ENCODE results near the gene PCDHA1. TPM values are rescaled to one million over a fixed set of nuclear protein-coding genes. Genes with fewer than 3 reads are reported as not detected.

The PCDHA1 gene
- total RNA-seq, 1 experiment from 2014 or later: not detected

DNA sequence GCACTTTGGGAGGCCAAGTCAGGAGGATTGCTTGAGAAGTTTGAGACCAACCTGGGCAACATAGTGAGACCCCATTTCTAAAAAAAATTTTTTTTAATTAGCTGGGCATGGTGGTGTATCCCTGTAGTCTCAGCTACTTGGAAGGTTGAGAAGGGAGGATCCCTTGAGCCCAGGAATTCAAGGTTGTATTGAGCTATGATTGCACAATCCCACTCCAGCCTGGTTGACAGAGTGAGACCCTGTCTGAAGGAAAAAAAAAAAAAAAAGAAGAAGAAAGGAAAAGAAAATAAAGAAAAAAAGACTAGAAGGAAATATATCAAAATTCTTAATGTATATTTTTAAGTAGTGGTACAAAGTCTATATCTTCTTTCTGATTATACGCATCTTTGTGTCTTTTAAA is 236.4 kb downstream of the PCDHA1 start:
- Histone ChIP-seq H3K4me1 (replicated peaks) (no peaks in the 10 kb centered on the region), H3K27ac (no peak overlapping the region), H3K36me3 (no peaks in the 10 kb centered on the region), H3K4me3 (no peak overlapping the region), H3K9me3 (replicated peaks) (0 out of 2 replicates have a peak, but pooled peaks cover 2% of the 10 kb centered on the region), H3K27me3 (replicated peaks) (no peaks in the 10 kb centered on the region)
- no peak for DNase-seq (ENCODE audit: low read depth in 1 of 2, low spot score in 2 of 2)

DNA sequence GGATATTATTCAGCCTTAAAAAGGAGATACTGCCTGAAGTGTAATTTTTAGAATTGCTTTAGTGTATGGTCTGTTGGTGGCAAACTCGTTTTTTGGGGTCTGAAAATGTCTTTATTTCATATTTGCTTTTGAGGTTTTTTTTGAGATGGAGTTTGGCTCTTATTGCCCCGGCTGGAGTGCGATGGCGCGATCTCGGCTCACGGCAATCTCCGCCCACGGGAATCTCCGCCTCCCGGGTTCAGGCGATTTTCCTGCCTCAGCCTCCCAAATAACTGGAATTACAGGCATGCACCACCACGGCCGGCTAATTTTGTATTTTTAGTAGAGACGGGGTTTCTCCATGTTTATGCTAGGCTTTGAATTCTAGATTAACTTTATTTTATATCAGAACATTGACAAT is 245.1 kb downstream of the PCDHA1 start:
- no peaks in the 10 kb centered on the region for H3K9me3 ChIP-seq (replicated peaks)
- no peaks in the 10 kb centered on the region for H3K4me1 ChIP-seq (replicated peaks)
- no peak overlapping the region for H3K4me3 ChIP-seq
- no peaks in the 10 kb centered on the region for H3K36me3 ChIP-seq
- H3K27me3 ChIP-seq (replicated peaks): no peaks in the 10 kb centered on the region
- no peak for DNase-seq (ENCODE audit: low read depth in 1 of 2, low spot score in 2 of 2)
- H3K27ac ChIP-seq: no peak overlapping the region

DNA sequence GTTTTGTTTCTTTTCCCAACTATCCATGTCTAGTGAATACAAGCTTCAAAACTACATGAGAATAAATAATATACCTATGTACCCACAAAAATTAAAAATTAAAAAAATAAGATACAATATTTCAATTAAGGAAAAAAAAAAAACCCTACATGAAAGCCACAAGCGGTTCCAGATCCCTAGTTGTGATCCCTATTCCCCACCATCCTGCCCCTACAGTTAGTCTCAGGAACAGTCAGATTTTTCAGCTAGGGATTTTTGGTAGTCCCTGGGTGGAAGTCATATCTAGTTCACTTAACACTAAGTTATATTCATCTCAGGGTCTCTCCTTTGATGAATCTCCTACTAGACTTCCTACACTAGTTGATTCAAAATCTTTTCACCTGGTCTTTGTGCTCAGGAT is 246.7 kb downstream of the PCDHA1 start:
- Histone ChIP-seq H3K27ac (no peak overlapping the region), H3K4me3 (no peak overlapping the region), H3K4me1 (replicated peaks) (no peaks in the 10 kb centered on the region), H3K36me3 (no peaks in the 10 kb centered on the region), H3K27me3 (replicated peaks) (no peaks in the 10 kb centered on the region), H3K9me3 (replicated peaks) (no peaks in the 10 kb centered on the region)
- DNase-seq (ENCODE audit: low read depth in 1 of 2, low spot score in 2 of 2): no peak

DNA sequence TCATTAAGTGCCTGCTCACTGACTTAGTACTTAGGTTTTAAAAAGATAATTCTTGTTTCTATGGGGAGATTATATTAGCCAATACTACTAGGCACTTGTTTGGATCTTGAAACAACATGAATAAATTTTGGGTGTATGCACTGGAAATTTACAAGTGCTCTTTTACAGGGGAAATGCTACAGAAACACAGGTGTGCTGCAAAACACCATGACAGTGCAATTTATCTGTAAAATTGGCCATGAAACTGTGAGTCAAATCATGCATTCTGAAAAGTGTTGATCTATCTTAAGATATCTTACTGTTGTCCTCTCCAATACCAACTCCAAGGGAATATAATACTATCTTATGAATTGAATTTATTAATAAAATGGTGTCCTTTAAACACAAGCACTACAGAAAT is 253.1 kb downstream of the PCDHA1 start:
- H3K9me3 ChIP-seq (replicated peaks): peaks cover 8% of the 10 kb centered on the region
- no peaks in the 10 kb centered on the region for H3K27me3 ChIP-seq (replicated peaks)
- no peaks in the 10 kb centered on the region for H3K36me3 ChIP-seq
- H3K4me1 ChIP-seq (replicated peaks): no peaks in the 10 kb centered on the region
- no peak overlapping the region for H3K4me3 ChIP-seq
- no peak for DNase-seq (ENCODE audit: low read depth in 1 of 2, low spot score in 2 of 2)
- no peak overlapping the region for H3K27ac ChIP-seq

DNA sequence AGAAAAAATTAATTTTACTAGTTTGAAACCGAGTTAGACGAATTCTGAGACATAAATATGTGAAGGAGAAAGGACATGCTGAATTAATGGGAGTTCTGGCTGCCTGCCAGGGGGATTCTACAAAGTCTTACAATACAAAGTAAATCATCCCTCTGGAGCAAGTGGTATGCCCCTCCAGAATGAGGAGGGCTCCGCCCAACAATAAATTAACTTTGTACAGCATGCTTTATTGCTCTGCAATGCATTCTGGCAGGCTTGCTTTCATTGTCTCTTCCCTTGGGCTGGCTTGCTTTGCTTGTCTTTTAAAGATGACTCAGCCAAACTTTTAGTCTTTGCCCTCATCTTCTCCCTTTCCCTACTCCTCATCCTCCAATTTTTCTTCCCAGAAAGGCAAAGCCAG is 253.6 kb downstream of the PCDHA1 start:
- Histone ChIP-seq H3K27ac (no peak overlapping the region), H3K27me3 (replicated peaks) (no peaks in the 10 kb centered on the region), H3K9me3 (replicated peaks) (peaks cover 8% of the 10 kb centered on the region), H3K4me3 (no peak overlapping the region), H3K36me3 (no peaks in the 10 kb centered on the region), H3K4me1 (replicated peaks) (no peaks in the 10 kb centered on the region)
- DNase-seq (ENCODE audit: low read depth in 1 of 2, low spot score in 2 of 2): no peak

DNA sequence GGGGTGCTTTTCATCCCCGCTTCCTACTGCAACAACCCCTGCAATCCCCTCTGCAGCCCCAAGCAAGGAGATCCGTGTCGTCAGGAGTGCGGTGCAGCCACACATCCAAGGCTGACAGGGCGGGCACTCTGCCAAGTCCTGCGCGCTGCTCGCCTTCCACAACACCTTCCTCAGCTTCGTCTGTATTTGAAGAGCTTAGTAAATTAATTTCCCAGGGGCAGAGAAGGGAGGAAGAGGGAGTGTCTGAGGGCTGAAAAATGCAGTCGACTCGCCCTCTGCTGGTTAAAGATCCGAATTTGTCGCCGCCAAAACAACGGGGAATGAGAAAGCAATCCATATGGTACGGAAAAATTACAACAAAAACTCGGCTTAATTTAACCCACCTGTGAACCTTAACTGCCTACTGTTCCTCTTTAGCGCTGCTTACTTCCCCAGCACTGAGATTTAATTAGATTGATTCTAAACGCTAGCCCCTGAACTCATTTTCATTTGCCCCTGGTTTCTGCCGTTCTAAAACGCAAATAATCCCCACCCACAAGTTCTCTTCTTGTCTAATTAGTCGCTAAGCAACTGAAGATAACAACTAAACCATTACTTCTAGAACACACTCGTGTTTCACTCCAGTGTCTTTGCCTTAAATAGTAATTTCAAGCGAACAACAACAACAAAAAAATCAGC is 254.3 kb downstream of the PCDHA1 start:
- Histone ChIP-seq H3K4me1 (replicated peaks) (no peaks in the 10 kb centered on the region), H3K9me3 (replicated peaks) (peaks cover 8% of the 10 kb centered on the region), H3K4me3 (no peak overlapping the region), H3K27ac (no peak overlapping the region), H3K36me3 (no peaks in the 10 kb centered on the region), H3K27me3 (replicated peaks) (no peaks in the 10 kb centered on the region)
- DNase-seq (ENCODE audit: low read depth in 1 of 2, low spot score in 2 of 2): no peak

DNA sequence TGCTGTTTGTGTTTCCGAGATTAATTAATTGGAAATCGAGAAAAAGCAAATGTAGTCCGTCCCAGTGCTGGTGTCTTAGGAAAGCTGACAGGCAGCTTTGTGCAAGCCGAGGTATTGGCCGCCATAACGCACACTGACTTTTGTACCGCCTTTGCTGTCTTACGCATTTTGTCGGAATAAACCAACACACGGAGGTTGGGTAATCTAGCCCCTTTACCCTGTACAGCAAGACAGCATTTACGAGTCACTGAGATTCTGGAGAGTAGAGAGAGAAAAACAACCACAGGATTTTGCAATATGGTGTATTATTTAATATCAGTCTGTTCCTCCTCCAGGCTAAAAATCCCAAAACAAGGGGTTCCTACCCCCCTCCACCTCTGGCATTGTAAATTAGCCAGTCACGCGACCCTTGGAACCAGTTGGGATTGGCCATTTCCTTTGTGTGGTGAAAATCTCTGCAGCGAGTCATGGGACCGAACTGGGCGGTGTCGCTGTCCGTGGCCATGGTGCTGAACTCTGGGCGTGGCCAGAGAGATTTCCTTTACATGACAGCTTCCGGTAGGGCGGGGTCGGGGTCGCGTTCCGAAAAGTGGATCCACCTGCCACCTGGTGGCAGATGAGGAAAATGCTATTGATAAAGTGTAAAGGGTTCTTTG is 255.0 kb downstream of the PCDHA1 start:
- H3K4me3 ChIP-seq: no peak overlapping the region
- peak; percentile 37 to 79 for DNase-seq (ENCODE audit: low read depth in 1 of 2, low spot score in 2 of 2)
- no peaks in the 10 kb centered on the region for H3K36me3 ChIP-seq
- H3K27ac ChIP-seq: no peak overlapping the region
- peaks cover 8% of the 10 kb centered on the region for H3K9me3 ChIP-seq (replicated peaks)
- no peaks in the 10 kb centered on the region for H3K4me1 ChIP-seq (replicated peaks)
- no peaks in the 10 kb centered on the region for H3K27me3 ChIP-seq (replicated peaks)

DNA sequence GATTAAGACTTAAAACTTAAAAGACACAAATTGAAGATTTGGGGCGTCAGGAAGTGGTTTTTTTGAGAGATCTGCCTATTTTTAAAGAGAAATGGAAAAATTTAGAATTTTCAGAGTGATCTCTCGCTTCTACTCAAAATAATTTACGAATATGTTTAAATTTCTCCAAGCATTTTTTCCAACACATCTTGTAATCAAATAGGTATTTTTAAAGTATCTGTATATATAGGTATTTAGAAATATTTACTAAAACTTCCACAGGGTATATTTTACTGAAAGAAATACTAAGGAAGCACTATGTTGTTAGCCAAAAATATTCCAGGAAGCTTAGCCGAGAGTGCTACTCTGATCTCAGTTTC is 255.5 kb downstream of the PCDHA1 start:
- DNase-seq (ENCODE audit: low read depth in 1 of 2, low spot score in 2 of 2): no peak
- Histone ChIP-seq H3K4me3 (no peak overlapping the region), H3K9me3 (replicated peaks) (peaks cover 8% of the 10 kb centered on the region), H3K4me1 (replicated peaks) (no peaks in the 10 kb centered on the region), H3K27me3 (replicated peaks) (no peaks in the 10 kb centered on the region), H3K36me3 (no peaks in the 10 kb centered on the region), H3K27ac (no peak overlapping the region)

DNA sequence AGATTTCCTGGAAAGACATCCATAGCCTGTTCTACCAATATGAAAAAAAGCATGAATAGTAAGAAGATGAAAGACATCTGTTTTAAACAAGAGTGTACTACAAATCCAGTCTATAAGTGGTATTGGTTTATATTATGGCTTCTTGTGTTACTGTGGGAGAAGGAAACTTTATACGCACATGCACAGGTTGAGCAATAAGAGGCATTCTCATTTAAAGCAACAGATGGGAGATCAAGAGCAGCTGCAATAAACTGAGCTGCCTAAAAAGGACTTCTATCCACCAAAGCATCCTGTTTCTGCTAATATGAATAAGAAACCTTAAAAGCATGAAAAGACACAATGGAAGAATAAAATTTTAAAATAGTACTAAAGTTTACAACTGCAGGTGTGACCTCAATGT is 256.6 kb downstream of the PCDHA1 start:
- Histone ChIP-seq H3K27me3 (replicated peaks) (no peaks in the 10 kb centered on the region), H3K4me3 (no peak overlapping the region), H3K4me1 (replicated peaks) (no peaks in the 10 kb centered on the region), H3K27ac (no peak overlapping the region), H3K9me3 (replicated peaks) (peaks cover 8% of the 10 kb centered on the region), H3K36me3 (no peaks in the 10 kb centered on the region)
- no peak for DNase-seq (ENCODE audit: low read depth in 1 of 2, low spot score in 2 of 2)

DNA sequence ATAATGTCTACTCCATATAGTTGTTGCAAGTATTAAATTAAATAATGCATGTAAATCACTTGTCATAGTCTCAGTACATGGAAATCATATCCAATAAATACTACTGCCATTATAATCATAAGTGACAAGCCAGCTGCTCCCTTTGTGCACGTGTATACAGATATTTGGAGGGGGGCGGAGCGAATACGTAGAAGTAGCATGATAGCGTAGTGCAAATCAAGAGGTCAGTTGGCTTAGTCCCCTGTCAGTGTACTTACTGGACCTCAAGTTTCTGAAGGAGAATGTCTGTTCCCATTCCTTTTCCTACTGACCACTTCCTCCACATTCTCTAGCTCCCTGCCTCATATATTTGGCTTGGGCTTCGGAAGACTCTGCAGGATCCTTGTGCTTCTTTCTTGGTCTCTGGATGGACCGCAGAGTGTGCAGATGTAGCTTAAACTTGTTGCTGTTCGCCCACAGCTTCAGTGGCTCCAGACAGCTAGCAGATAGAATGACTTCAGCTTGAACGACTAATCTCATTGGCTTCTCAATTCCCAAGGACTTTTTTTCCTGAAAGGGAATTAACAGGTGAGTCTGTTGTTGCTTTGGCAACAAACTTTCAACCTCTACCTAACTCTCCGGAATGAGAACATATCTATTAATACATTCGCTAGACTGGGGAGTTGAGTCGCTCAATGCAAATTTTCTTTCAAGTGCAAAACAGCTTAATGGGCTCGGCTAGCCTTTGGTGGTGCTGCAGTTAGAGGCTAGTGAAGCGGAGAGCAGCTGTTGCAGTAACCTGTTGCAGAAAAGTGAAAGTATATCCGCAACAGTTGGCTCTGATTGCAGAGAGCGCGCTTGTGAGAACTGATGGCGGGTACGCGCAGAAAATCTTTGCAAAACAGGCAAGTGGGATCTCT is 264.9 kb downstream of the PCDHA1 start, which contains the start of gene PCDHB1:
TSS of gene PCDHB1 (plus strand) at position 753 of the 899 bp plus-strand sequence. CDS start at position 850, 97 bp downstream.
- Histone ChIP-seq H3K27ac (no peak within 1 kb of the TSS), H3K9me3 (replicated peaks) (0 out of 2 replicates have a peak, but pooled peaks cover 6% of the 10 kb centered on the region), H3K27me3 (replicated peaks) (no peaks in the 10 kb centered on the region), H3K4me3 (peak within 1 kb of the TSS; percentile 25), H3K4me1 (replicated peaks) (no peaks in the 10 kb centered on the region), H3K36me3 (no peaks in the 10 kb centered on the region)
- DNase-seq (ENCODE audit: low read depth in 1 of 2, low spot score in 2 of 2): no peak

DNA sequence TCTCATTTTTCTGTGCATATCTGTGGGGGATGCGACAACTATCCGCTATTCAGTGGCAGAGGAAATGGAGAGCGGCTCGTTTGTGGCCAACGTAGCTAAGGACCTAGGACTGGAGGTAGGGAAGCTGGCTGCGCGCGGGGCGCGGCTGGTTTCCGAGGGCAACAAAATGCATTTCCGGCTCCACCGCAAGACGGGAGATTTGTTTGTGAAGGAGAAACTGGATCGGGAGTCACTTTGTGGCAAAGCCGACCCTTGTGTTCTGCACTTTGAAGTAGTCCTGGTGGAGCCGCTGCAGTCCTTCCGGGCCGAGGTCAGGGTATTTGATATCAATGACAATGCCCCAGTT is 265.6 kb downstream of the PCDHA1 start:
- Histone ChIP-seq H3K27me3 (replicated peaks) (no peaks in the 10 kb centered on the region), H3K27ac (no peak overlapping the region), H3K4me1 (replicated peaks) (no peaks in the 10 kb centered on the region), H3K36me3 (no peaks in the 10 kb centered on the region), H3K9me3 (replicated peaks) (0 out of 2 replicates have a peak, but pooled peaks cover 6% of the 10 kb centered on the region), H3K4me3 (peak overlapping the region; percentile 25)
- no peak for DNase-seq (ENCODE audit: low read depth in 1 of 2, low spot score in 2 of 2)

All from SJSA1 (cell line).